ENCODE results near the gene TLNRD1. TPM values are rescaled to one million over a fixed set of nuclear protein-coding genes. Genes with fewer than 3 reads are reported as not detected.
A peak's percentile ranks its signal among the peaks of the same experiment; 100 is the strongest.

Gene TLNRD1
- total RNA-seq, 1 donor from 2014 or later = 13.7 TPM

DNA sequence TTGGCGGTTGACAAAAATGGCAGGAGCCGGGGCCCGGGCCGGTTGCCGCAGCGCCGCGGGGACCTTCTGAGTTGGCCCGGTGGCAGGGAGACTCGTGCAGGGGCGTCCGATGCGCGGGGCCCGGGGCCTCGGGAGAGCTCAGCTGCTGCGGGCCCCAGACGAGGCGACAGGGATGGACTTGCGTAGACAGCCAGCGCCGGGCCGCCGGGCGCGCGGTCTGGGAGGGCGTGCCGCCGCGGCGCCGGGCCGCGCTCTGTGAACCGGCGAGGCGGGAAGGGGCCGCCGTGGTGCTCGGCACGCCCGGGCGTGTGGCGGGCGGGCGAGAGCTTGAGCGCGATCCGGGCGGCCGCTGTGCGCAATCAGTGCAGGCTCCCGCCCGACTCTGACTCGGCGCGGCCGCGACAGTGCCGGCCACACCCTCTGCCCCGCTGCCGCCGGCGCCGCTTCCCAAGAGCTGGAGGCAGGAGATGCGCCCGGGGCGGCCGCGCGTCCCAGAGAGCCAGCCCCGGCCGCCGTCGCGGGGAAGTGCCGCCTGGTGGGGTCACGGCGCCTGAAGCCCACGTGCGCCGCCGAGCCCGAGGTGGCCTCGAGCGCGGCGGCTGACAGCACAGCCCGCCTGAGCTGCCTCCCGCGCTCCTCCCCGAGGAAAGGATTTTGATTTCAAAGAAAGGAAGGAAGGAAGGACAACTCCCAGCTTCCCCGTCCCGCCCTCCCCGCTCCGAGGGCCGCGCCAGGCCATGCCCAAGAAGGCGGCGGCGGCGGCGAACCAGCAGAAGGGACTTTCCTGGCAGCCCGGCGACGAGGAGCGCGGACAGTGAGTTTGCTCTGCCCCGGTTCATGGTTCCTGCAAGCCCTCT is 657 bp downstream of the TLNRD1 start:
- no peak for DNase-seq (ENCODE audit: low read depth, low spot score)

DNA sequence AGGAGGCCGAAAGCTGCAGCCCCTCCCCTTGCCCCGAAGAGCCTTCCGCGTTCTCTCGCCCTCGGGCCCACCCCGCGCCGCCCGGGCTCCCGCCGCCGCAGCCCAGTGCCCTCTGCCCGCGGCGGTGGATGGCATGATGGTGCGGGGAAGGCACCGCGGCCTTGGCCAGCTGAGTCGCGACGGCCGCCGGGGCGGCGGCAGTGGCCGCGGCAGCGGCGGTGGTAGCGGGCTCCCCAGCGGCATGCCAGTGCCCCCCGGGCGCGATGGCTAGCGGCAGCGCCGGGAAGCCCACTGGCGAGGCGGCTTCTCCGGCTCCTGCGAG is 1.2 kb downstream of the TLNRD1 start:
- DNase-seq (ENCODE audit: low read depth, low spot score) = no peak

DNA sequence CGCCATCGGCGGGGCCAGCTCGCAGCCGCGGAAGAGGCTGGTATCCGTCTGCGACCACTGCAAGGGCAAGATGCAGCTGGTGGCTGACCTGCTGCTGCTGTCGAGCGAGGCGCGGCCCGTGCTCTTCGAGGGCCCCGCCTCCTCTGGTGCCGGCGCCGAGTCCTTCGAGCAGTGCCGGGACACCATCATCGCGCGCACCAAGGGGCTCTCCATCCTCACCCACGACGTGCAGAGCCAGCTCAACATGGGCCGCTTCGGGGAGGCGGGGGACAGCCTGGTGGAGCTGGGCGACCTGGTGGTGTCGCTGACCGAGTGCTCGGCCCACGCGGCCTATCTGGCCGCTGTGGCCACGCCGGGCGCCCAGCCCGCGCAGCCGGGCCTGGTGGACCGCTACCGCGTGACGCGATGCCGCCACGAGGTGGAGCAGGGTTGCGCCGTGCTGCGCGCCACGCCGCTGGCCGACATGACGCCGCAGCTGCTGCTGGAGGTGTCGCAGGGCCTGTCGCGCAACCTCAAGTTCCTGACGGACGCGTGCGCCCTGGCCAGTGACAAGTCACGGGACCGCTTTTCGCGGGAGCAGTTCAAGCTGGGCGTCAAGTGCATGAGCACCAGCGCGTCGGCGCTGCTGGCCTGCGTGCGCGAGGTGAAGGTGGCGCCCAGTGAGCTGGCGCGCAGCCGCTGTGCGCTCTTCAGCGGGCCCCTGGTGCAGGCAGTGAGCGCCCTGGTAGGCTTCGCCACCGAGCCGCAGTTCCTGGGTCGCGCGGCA is 1.8 kb downstream of the TLNRD1 start:
- DNase-seq (ENCODE audit: low read depth, low spot score) = no peak

DNA sequence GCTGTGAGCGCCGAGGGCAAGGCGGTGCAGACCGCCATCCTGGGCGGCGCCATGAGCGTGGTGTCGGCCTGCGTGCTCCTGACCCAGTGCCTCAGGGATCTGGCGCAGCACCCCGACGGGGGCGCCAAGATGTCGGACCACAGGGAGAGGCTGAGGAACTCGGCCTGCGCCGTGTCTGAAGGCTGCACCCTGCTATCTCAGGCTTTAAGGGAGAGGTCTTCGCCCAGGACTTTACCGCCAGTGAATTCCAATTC is 2.3 kb downstream of the TLNRD1 start:
- no peak for DNase-seq (ENCODE audit: low read depth, low spot score)

DNA sequence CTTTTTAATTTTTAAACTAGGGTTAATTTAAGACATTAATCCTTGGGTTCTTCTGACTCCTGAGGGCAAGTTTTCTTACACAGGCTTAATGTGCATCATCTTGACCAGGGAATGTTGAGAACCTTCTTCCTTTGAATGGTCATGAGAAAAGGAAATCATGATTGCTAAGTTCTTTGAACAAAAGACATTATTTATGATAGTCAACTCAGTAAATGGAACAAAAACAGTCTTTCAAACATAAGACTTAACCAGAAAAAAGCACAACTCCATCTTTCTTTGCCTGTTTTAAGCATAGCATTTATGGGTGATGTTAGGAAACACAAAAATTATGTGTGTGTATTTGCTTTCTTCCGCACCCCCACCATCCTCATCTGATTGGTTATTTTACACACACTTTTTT is 5.4 kb downstream of the TLNRD1 start:
- DNase-seq (ENCODE audit: low read depth, low spot score) = no peak

DNA sequence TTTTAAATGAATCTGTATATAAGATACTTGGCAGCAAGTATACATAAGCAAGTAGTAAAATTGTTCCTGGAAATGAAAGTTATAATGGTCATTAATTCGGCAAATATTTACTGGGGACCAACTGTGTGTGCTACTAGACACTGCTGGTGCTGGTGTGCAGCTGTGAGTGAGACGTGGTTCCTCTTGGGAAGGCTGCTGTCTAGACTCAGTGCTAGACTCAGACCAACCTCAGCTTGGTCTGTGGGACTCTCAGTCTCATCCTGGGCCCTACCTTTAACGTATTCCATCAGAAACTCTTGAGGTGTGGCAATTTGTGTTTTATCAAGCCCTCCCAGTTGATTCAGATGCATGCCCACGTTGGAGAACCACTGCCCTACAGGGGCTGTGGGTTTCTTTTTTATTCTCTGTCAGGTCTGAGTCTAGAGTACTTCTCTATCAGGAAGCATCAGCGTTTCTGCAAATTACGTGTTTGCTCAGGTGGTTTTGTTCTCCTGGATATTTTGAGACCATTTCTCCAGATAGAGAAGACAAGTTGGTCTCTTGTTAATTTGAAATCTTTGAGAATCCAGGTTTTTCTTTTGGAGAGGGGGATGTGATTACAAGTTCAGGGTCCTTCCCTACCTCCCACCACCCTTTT is 6.8 kb downstream of the TLNRD1 start:
- no peak for DNase-seq (ENCODE audit: low read depth, low spot score)

DNA sequence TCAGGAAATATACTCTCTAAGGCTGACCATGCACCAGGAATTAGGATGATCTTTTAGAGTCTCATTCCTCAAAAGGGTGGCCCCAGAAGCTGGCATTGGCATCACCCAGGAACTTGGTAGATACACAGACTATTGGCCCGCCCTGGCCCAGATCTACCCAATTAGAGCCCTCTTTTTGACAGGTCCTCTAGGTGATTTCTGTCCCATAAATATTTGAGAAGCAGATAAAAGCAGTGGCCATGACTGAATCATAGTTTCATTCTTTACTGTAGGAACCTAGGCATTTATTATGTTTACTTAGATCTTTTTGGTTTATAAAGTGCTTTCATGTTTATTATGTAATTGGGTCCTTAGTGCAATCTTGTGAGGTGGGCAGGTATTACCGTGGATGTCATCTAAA is 7.6 kb downstream of the TLNRD1 start:
- no peak for DNase-seq (ENCODE audit: low read depth, low spot score)

DNA sequence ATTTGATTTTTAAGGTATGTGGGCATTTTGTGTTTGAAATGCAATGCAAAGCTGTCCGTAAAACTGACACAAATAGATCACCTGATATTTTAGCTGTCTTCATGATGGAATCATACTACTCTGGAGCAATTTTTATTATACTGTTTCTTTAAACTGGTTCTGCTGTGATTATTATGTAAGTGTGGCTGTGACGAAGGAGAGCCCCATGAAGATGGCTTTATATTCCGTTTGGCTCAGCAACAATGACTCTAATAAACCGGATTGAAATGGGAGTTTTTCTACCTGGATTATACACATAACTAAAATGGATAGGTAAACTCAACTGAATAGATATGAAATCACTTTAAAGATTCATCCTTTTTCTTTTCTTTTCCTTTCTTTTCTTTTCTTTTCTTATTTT is 9.4 kb downstream of the TLNRD1 start:
- no peak for DNase-seq (ENCODE audit: low read depth, low spot score)

DNA sequence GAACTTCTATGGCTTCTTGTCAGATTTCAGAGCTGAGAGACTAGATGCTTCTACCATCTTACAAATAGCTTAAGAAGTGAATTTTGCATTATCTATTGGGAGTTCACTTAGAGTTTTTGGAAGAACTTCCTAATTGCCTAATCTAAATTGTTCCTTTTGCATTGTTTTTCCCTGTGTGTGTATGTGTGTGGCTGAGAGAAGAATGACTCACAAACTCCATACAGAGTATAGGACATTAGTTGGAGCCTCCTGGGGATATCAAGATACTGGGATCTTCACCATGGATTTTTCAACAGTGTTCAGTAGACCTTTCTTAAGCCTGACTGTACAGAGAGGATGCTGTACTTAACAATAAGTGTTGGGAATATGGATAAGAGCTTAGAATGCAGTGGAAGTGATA is 10.9 kb downstream of the TLNRD1 start:
- no peak for DNase-seq (ENCODE audit: low read depth, low spot score)

DNA sequence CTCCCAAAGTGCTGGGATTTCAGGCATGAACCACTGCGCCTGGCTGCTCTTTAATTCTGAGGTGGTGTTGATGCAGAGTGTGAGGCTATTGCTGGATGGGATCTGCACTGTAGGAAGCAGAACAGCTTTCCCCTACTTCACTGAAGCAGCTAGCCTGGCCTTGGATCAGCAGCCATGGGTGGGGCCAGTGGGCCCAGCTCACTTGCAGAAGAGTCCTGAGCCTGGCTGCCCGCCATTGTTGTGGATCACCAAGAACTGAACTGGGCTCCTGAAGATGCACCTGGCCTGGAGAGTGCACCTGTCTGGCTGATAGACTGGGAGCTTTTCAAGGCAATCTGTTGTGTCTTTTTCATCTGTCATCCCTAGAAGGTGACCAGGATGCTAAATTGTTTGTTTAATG is 11.9 kb downstream of the TLNRD1 start:
- no peak for DNase-seq (ENCODE audit: low read depth, low spot score)

DNA sequence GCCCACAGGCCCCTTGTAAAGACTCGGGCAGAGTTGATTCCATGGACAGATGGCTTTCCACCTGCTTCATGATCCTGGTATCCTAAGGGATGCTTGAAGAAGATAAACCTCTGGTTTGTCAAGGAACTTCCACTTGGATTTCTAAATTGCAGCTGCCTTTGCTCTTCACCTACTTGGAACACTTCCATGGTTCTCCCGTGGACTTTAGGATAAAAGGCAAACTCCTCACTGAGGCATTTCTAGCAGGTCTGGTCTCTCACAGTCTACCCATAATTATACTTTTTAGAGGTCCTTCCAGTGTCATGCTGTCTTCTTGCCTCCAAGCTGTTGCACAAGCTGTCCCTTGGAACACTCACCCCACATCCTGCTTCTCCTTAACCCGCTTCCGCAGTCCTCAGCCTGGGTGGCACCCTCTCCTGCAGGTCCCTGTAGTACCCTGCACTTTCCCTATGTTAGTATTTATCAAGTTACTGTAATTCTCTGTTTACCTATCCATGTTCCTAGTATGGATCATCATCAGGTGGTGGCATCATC is 12.7 kb downstream of the TLNRD1 start:
- DNase-seq (ENCODE audit: low read depth, low spot score) = no peak

DNA sequence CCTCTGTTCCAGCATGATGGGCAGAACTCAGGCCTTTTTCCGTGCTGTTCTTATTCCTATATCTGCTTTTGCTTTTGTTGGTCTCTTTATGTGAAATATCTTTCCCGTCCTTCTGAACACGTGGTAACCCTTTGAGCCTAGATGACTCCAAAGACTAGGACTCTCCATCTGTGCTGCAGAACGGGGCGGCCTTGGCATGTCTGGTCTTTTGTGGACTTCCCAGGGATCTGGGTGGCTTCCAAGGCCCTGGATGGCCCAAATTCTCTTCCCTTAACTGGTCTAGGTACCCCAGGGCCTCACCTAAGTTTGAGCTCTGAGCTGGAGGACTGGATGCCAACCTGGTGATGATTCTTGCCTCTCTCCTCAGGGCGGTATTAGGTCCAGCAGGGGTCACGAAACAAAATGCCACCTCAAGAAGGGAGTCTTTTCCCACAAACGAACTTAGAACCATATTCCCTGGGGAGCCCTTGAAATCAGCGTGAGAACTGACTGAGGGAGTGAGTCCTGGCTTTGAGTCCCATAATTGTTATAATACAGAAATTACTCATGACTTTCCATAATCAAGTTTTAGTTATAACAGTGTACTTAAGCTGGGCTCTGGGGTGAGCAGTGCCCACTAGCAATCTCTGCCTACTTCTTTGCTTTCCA is 13.8 kb downstream of the TLNRD1 start:
- DNase-seq (ENCODE audit: low read depth, low spot score) = no peak

DNA sequence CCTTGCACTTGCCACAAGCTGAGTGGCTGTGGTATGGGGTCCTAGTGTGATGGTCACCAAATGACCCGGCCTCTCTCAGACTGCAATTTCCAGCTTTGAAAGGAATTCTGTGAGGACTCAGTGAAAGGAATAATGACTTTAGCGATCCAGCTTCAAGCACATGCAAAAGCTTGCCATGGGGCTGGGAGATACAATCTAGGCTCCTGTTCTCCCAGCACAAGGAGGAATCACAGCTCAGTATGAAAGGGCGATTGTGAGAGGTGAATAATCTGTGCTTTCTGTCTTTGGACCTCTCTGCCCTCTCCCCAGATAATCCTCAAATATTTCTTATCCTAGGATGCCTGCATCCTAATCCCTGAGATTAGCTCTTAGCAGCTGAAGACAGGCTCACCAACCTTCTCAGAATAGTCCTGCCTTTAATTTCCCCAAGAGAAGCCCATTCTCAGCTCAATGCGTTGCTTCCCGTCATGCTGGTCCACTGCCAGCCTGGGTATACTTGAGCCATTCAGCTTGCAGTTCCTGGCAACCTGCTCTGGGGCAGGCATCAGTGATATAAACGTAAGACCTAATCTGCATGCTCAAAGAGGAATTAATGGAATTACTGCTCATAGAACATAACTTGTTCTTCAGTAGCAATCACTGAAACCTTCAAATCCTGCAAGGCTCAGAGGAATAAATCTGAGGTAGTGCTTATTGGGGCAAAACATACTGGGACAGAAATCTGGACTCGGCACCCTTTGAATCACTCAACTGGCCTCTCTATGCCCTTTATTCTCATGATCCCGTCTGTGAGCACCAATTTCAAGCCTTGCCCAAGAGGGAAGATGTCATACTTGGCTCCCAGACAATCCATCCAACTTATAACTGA is 15.1 kb downstream of the TLNRD1 start:
- no peak for DNase-seq (ENCODE audit: low read depth, low spot score)

DNA sequence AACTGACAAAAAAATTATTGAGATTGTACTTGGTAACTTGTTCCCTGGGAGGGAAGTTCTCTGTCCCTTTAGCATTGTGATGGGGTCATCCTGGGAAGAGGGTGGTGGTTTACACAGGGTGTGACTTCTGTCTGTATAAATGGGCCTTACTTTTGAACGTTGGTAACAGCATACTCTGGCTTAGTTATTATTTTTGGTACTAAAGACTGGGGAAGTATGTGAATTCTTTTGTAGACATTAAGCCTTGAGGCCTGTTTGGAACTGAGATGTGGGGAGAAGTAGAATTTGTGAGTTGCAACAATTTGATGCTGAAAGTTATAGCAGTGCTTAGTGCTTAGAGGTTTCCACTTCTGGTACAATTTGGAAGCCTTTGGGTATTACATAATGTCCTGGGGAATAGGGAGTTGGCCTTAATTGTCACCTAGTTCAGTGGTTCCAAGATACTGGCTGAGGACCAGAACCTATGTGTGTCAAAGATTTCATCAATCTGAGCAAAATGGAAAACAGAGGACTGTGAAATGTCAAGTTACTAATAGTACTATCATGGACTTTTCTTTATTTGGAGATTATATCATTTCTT is 15.9 kb downstream of the TLNRD1 start:
- DNase-seq (ENCODE audit: low read depth, low spot score) = no peak

DNA sequence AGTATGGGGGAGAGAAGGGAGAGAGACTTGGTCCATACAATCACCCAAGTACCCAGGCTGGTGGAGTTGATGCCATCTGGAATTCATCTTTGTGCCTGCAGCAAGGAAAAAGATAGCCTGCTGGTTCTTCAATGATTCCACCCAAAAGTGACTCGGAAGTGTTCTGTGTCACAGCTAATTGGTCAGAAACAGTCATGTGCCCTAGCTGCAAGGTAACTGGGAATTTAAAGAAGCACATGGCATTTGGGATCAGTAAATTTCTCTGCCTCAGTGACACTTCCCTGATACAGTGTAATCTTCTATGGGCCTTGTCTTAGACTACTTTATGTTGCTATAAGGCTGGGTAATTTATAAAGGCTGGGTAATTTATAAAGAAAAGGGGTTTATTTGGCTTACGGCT is 17.5 kb downstream of the TLNRD1 start:
- DNase-seq (ENCODE audit: low read depth, low spot score) = no peak

DNA sequence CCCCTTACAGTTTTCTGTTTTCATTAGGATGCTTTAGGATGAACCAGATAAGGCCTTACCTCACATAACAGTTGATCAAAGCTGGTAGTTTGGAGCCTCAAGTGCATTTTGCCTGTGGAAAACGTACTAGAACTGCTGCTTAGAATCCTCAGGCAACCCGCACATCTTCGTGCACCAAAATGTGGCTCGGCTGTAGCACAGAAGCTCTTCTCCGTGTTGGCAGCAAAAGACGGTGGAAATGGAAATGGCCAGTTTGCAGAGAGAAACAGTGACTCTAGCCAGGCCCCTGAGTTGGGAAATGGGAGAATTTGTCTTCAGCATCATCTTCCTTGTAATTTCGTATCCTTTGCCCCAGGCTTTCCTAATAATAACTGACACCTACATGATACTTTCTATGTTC is 20.6 kb downstream of the TLNRD1 start:
- no peak for DNase-seq (ENCODE audit: low read depth, low spot score)

DNA sequence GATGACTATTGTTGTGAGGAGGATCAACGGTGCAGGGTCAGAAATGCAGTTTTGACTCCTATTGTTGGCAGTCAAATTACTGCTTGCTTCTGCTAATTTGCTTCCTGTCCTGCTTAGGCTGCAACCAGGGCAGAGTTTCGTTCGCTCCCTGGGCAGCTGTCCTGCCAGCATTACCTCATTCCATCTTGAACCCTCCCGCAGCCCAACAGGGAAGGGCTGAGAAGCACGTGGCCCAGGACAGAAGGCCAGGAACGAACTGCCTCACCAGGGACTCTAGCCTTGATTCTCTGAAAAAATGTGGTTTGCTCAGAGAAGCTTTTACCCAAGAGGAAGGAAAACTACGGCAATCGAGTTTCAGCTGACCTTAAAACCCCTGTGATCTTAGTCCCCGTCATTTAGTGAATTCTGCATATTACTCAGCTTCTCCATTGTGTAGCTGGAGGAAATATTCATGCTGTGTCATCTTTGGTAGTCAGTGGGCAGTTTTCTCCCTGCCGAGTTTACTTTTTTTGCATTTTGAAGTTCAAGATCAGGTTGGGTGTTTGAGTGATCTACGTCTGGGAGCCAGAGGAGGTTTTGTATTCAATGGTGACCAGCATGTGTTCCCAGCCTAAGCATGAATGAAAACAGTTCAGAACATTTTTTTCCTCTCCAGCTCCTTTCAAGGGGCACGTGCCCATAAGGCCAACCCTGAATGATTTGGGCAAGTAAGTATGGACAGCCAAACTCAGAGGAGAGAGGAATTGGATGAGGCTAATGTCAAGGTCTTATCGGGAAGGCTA is 23.0 kb downstream of the TLNRD1 start:
- DNase-seq (ENCODE audit: low read depth, low spot score) = peak; percentile 74

DNA sequence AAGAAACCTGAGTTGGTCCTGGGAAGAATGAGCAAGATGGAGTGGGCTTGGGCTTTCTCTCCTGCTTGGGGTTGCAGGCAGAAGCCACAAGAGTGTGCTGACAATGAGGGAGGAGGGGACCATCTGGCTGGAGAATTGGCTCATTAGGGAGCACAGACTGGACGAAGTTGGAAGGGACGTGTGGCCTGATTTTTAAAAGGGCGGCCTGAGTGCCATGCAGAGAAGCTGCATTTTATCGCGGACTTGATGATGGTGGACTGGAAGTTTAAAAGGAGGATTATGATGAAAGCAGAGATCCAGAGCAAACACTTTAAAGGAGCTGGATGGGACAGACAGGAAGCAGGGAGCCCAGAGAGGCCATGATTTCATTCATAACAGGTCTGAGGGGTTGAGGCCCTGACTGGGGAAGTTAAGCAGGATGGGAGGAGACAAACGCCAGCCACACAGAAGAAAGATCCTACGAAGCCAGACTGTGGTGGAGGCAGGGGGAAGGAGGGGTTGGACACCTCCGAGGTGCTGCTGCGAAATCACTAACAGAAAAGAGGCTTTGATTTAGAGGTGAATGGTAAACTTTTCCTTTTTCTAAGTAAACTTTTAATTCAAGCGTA is 23.6 kb downstream of the TLNRD1 start:
- no peak for DNase-seq (ENCODE audit: low read depth, low spot score)

DNA sequence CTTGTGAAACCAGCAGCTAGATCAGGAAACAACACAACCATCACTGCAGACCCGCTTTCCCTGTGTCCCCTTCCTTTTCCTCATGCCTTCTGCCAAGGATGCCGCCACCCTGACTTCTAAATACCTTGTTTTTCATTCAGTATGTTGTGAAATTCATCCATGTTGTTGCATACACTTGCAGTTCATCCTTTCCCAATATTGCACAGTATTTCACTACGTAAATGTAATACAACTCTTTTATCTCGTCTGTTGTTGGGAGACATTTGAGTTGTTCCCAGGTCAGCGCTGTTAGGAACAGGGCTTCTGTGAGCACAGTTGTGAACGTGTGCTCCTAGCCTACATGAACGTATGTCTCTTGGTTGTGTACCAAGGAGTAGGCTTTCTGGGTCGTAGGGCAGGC is 24.2 kb downstream of the TLNRD1 start:
- no peak for DNase-seq (ENCODE audit: low read depth, low spot score)

All from pulmonary artery endothelial cell (primary cell).